KOPT-K1 (cell line): ENCODE data around the gene ZNF524.

Experiments
- H3K27ac ChIP-seq: fragments of 200-600 bp; sonication (generic); 2 replicates; pipeline ENCODE4 v1.5.1; 2016; ENCODE audit warnings: antibody characterized with exemption, mild to moderate bottlenecking, low read depth, low read length; ENCODE audit not compliant: poor library complexity, severe bottlenecking
- H3K36me3 ChIP-seq: fragments of 200-600 bp; sonication (generic); 2 replicates; pipeline ENCODE4 v1.5.1; 2017; ENCODE audit warnings: antibody characterized with exemption, mild to moderate bottlenecking, low read length, moderate library complexity; ENCODE audit not compliant: insufficient read depth
- H3K9me3 ChIP-seq: fragments of 200-600 bp; sonication (generic); 2 replicates; pipeline ENCODE4 v1.5.1; 2017; ENCODE audit warnings: antibody characterized with exemption, low read length, mild to moderate bottlenecking; ENCODE audit not compliant: insufficient read depth, poor library complexity, severe bottlenecking

ZNF524 gene

DNA sequence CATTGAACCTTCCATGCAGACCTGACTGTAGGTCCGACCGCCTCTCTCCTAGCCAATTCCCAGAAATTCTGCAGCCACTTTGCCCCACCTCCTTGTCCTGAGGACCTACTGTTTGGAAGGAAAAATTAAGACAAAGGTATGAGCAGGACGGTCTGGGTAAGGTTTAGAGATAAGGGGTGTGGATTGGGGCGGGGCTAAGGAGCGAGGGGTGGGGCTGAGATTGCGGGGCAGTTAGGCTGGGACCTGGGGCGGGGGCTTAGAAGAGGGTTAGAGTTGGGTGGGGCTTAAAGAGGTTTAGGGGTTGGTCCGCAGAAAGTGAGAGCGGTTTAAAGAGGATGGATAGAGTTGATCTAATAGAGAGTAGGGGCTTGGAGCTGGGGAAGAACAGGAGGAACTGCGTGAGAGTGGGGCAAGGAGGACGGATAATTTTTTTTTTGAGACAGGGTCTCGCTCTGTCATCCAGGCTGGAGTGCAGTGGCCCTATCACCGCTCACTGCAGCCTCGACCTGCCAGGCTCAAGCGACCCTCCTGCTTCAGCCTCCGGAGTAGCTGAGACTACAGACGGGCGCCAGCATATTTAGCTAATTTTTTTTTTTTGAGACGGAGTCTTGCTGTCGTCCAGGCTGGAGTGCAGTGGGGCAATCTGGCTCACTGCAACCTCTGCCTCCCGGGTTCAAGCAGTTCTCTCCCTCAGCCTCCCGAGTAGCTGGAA is 3.6 kb downstream of the ZNF524 start:
- Histone ChIP-seq H3K9me3 (no peaks in the 10 kb centered on the region), H3K27ac (no peak overlapping the region), H3K36me3 (0 out of 2 replicates have a peak, but pooled peaks cover 2% of the 10 kb centered on the region)

- H3K27ac ChIP-seq: peak overlapping the region; percentile 82
- peaks cover 15% of the 10 kb centered on the region; the same call in 1 of the 2 replicates for H3K36me3 ChIP-seq
- H3K9me3 ChIP-seq: no peaks in the 10 kb centered on the region
Measured at GRCh38 chr19:55605207-55605636, 5.1 kb downstream of the ZNF524 start.

- peak within 1 kb of the TSS; percentile 82 for H3K27ac ChIP-seq
- no peaks in the 10 kb centered on the region for H3K9me3 ChIP-seq
- H3K36me3 ChIP-seq: peaks cover 19% of the 10 kb centered on the region; the same call in 1 of the 2 replicates
Measured at GRCh38 chr19:55605637-55606470, 5.8 kb downstream of the ZNF524 start, which contains the start of gene ZNF865. TSS of gene ZNF865 (plus strand) at chr19:55605647. CDS start at chr19:55613619, 7,972 bp downstream.

GRCh38 chr19:55606471-55606787 is 6.3 kb downstream of the ZNF524 start:
- Histone ChIP-seq H3K27ac (peak overlapping the region; percentile 82), H3K36me3 (peaks cover 19% of the 10 kb centered on the region; the same call in 1 of the 2 replicates)

DNA sequence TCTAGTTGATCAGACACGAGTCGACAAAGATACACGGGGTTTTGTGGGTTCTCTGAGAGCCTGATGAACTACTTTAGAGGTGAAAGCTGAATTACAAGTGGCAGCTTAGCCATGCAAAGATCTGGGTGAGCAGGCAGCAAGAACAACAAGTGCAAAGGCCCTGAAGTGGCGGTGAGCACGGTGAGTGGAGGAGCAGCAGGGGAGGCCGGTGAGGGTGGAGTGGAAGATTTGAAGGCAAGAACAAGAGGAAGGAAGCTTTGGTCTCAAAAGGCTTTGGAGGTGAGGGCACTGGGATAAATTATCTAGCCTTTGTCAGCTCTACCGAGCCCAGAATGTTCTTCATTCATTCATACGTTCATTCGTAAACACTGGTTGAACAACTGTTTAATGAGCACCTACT is 6.7 kb downstream of the ZNF524 start:
- Histone ChIP-seq H3K27ac (peak overlapping the region; percentile 82), H3K36me3 (peaks cover 19% of the 10 kb centered on the region; the same call in 1 of the 2 replicates)

More at GRCh38 chr19:55606471-55606787, 6.3 kb downstream of the ZNF524 start:
- no peaks in the 10 kb centered on the region for H3K9me3 ChIP-seq

DNA sequence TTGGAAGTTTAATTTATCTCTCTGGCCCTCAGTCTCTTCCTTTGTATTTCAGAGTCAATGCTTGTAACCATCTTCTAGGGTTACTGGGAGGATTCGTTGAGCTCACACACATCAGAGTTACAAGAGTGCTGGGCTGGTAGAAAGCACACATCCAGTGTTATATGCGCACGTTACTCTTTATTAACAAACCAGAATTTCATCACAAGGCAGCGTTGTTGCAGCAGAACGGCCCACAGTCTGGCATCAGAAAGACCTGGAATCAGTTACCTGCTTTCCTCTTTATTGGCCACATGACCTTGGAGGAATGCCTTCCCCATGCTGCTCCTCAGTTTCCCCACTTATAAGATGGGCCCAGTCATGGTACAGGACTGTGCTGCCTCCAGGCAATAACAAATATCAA is 9.2 kb downstream of the ZNF524 start:
- no peak overlapping the region for H3K27ac ChIP-seq
- no peaks in the 10 kb centered on the region for H3K9me3 ChIP-seq
- peaks cover 22% of the 10 kb centered on the region; the same call in 1 of the 2 replicates for H3K36me3 ChIP-seq

More for the DNA sequence above, 6.7 kb downstream of the ZNF524 start:
- H3K9me3 ChIP-seq: no peaks in the 10 kb centered on the region

DNA sequence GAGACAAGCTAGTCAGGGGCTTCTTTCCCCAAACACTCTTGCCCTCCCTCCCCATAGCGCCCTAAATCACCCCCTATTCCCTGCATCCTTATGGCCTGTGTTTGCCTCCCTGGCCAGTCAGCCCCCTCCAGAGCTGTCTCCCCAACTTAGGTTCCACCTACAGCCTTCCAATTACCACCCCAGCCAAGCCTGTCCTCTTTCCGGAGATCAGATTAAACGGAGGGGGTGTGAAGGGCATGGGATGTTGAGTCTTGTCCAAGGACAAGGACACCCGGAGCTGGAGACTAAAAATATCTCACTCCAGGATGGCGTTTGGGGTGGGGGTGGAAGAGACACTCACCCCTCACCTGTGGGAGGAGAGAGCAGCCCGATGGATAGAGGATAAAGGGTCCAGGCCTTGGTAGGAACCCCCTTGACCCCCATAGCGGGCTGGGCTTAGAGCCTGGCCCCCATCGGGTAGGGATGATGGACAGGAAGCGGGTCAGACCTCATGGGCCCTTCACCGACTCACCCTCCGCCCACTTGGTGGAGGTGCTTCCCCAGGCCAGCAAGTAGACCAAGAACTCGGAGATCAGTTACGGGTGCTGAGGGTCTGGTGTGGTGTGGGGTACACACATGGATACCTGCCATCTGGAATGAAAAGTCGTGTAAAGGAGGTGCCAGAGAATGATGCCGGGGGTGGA is 11.4 kb downstream of the ZNF524 start:
- no peaks in the 10 kb centered on the region for H3K9me3 ChIP-seq
- peaks cover 35% of the 10 kb centered on the region; the same call in 1 of the 2 replicates for H3K36me3 ChIP-seq
- H3K27ac ChIP-seq: no peak overlapping the region

- Histone ChIP-seq H3K36me3 (peaks cover 41% of the 10 kb centered on the region; the same call in 1 of the 2 replicates), H3K27ac (no peak overlapping the region), H3K9me3 (no peaks in the 10 kb centered on the region)
Measured at GRCh38 chr19:55611983-55612645, 12.0 kb downstream of the ZNF524 start.

DNA sequence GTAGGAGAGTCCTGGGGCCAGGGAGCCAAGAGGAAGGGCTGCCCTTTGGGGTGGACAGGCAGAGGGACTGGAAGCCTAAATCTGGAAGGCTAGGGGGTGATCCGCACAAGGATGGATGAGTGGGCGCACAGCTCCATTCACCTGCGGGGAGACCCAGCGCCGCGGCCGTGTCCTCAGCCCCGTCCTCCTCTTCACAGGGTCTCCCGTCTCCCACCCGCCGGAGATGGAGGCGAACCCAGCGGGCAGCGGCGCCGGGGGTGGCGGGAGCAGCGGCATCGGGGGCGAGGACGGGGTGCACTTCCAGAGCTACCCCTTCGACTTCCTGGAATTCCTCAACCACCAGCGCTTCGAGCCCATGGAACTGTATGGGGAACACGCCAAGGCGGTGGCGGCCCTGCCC is 13.3 kb downstream of the ZNF524 start:
- Histone ChIP-seq H3K27ac (no peak overlapping the region), H3K9me3 (no peaks in the 10 kb centered on the region), H3K36me3 (peaks cover 51% of the 10 kb centered on the region)

DNA sequence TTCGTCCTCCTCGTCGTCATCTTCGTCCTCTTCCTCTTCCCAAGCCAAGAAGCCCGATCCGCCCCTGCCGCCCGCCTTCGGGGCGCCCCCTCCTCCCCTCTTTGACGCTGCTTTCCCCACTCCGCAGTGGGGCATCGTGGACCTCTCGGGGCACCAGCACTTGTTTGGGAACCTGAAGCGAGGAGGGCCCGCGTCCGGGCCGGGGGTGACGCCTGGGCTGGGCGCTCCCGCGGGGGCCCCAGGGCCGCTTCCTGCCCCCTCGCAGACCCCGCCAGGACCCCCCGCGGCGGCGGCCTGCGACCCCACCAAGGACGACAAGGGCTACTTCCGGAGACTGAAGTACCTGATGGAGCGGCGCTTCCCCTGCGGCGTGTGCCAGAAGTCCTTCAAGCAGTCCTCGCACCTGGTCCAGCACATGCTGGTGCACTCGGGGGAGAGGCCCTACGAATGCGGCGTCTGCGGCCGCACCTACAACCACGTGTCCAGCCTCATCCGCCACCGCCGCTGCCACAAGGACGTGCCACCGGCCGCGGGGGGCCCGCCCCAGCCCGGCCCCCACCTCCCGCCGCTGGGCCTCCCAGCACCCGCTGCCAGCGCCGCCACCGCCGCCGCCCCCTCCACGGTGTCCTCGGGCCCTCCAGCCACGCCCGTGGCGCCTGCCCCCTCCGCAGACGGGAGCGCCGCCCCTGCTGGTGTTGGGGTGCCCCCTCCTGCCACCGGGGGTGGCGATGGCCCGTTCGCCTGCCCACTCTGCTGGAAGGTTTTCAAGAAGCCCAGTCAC is 14.0 kb downstream of the ZNF524 start:
- Histone ChIP-seq H3K9me3 (no peaks in the 10 kb centered on the region), H3K27ac (no peak overlapping the region), H3K36me3 (peaks cover 46% of the 10 kb centered on the region)

DNA sequence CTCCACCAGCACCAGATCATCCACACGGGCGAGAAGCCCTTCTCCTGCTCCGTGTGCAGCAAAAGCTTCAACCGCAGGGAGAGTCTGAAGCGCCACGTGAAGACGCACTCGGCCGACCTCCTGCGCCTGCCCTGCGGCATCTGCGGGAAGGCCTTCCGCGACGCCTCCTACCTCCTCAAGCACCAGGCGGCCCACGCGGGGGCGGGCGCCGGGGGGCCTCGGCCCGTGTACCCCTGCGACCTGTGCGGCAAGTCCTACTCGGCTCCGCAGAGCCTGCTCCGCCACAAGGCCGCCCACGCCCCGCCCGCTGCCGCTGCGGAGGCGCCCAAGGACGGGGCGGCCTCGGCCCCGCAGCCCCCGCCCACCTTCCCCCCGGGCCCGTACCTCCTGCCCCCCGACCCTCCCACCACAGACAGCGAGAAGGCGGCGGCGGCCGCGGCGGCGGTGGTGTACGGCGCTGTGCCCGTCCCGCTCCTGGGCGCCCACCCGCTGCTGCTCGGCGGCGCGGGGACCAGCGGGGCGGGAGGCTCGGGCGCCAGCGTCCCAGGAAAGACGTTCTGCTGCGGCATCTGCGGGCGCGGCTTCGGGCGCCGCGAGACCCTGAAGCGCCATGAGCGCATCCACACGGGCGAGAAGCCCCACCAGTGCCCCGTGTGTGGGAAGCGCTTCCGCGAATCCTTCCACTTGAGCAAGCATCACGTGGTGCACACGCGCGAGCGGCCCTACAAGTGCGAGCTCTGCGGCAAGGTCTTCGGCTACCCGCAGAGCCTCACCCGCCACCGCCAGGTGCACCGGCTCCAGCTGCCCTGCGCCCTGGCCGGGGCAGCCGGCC is 14.8 kb downstream of the ZNF524 start:
- no peaks in the 10 kb centered on the region for H3K9me3 ChIP-seq
- H3K36me3 ChIP-seq: peaks cover 38% of the 10 kb centered on the region
- no peak overlapping the region for H3K27ac ChIP-seq

GRCh38 chr19:55615543-55616394 is 15.7 kb downstream of the ZNF524 start:
- Histone ChIP-seq H3K27ac (no peak overlapping the region), H3K9me3 (no peaks in the 10 kb centered on the region), H3K36me3 (peaks cover 32% of the 10 kb centered on the region)
